Measurements from ENCODE around the gene KCNN3. TPM values are rescaled to one million over a fixed set of nuclear protein-coding genes. Genes with fewer than 3 reads are reported as not detected.

KCNN3 gene
- polyA plus RNA-seq, 4 donors, result 2.3 to 6.3 (median 2.8) TPM

DNA sequence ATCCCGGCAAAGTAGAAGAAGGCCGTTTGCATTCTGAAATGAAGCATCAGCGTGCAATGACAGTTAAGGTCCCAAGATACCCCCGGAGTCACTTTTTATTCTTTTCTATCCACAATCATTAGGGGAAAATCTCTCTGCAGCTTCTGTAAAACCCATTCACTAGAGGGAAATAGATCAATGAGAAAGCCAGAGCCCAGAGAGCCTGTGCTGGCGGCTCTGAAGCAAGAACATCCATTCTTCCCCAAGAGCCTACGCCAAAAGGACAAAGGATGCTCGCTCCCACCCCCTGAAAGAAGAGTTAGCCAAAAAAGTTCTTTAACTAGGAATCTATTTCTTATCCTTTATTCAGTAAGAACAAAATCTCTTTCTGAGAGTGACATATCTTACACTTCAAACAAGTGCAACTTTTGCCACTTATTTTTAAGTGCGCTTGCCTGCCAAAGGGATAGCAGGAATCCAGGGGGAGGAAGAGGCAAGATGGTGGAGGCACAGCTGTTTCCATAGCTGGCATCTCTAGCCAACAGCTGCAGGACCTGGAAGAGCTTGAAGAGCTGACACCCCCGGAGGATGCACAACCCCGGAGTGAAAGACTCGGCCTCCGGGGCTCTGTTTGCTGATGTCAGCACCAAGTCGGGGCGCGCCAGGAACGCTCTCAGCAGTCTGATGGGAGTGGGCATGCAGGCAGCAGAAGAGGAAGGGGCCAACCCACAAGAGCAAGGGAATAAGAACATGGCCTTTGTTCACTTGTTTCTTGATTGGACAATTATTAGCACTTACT, 68.7 kb downstream of the KCNN3 start:
- no peak for DNase-seq (ENCODE audit: low read depth in 4 of 4, low spot score in 3 of 4)

- DNase-seq (ENCODE audit: low read depth in 4 of 4, low spot score in 3 of 4), result no peak
These were observed 70.9 kb downstream of the KCNN3 start for GRCh38 chr1:154799188-154799587.

DNA sequence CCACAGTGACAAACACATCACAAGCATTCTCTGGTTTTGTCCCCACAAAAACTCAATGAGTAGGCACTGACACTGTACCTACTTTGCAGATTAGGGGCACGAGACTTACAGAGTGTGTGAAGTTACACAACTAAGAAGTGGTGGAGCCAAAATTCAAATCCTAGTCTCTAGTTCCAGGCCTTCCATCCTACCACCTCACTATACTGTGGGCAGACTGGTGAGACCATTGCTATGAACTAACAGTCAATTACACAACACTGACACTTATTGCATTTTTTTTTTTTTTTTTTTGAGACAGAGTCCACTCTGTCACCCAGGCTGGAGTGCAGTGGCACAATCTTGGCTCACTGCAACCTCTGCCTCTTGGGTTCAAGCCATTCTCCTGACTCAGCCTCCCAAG, 71.4 kb downstream of the KCNN3 start:
- DNase-seq (ENCODE audit: low read depth in 4 of 4, low spot score in 3 of 4), result no peak

- DNase-seq (ENCODE audit: low read depth in 4 of 4, low spot score in 3 of 4), result no peak
These were observed 72.9 kb downstream of the KCNN3 start for GRCh38 chr1:154797175-154797574.

DNA sequence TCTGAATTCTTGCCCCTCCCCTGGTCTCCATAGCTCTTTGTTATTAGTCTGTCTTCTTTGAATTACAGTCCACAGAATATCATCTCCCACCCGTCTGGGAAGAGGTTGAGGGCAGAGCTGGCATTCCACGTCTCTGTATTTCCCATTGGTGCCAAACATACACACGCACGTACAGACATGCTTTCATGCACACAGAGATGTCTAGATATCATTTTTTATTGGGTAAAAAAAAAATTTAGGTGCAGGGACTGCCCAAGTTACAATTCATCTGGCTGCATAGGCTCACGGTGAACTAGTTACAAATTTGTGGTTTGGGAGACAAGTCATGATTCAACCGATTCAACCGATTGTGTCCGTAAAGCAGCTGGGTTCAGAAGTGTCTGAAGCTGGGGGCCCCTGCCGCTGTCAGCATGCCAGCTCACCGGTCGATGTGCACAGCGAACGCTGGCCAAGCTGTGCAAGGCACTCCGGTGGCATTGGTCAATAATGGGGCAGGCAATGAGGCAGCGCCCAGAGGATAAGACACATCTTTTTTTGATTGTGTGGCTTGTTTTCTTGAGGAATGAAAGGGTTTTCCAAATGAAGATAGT, 73.7 kb downstream of the KCNN3 start:
- DNase-seq (ENCODE audit: low read depth in 4 of 4, low spot score in 3 of 4), result no peak

DNA sequence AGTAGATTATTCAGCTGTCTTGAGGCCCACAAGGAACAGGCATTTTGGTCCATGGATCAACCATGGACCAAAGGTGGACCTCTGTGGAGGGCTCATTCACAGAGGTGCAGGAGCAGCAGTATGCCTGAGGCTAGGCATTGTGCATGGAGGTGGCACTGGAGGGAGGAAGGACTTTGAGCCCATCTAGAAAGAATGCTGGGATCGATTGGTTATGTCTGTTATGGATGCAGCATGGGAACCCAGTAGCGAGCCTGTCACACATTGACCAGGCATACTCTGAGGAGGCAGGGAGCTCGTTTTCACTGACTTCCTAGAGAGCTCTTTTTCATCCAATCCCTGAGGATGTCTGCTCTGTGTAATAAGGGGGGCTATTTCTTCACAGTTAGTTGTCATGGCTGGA, 75.5 kb downstream of the KCNN3 start:
- DNase-seq (ENCODE audit: low read depth in 4 of 4, low spot score in 3 of 4), result no peak

- DNase-seq (ENCODE audit: low read depth in 4 of 4, low spot score in 3 of 4), result no peak
These were observed 76.4 kb downstream of the KCNN3 start for GRCh38 chr1:154793685-154794084.

DNA sequence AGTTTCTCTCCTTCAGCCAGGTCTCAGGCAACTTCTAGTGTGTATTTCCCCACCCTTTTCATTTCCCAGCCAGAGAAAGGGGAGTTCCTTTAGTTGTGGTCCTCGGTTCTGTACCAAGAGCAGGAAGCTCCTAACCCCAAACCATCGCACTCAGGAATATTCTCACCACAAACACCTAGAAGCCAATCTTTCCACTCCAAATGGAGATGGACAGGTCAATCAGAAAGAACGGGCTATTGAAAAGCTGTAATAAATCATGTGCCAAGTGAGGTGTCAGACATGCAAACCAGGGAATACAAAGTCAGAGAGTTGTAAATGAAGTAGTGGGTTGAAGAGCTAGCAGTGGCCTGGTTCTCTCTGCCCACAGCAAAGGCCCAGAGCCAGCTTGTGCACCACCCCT, 77.2 kb downstream of the KCNN3 start:
- no peak for DNase-seq (ENCODE audit: low read depth in 4 of 4, low spot score in 3 of 4)

DNA sequence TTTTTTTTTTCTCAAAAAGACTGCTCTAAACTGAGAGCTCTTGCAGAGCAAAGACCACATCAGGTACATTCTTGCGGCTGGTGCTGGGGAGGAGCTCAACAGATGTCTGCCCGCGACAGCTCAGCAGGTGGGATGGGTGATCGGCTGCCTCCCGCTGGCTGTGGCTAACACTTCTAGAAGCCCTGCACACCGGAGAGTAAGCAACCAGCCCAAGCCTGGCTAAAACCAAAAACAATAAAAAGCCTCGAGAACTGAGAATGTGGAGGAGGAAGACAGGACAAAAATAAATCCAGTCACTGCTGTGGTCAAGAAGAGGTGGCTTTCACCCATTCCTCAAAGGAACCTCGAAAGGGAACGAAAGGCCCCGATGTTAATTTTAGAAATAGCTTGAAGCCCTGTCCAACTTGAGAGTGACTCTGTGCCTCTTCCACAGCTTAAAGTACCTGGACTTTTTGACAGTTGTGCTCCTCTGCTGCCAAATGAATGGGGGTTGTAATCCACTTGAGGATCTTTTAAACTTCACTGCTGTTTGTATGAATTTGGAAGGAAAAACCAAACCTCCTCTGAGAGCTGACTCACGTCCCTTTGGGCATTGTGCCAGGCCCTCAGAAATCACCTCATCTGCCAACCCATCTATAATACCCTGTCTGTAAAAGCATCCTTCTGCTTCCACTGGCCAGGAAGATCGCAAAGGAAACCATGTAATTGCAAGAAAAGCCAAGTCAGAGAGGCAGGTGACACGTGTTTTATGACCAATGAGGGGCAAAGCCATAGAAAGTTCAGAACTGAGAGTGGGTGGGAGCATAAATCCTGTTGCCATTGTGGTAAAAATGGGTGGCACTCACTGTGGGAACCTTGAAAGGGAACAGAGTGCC, 78.6 kb downstream of the KCNN3 start:
- DNase-seq (ENCODE audit: low read depth in 4 of 4, low spot score in 3 of 4), result no peak

DNA sequence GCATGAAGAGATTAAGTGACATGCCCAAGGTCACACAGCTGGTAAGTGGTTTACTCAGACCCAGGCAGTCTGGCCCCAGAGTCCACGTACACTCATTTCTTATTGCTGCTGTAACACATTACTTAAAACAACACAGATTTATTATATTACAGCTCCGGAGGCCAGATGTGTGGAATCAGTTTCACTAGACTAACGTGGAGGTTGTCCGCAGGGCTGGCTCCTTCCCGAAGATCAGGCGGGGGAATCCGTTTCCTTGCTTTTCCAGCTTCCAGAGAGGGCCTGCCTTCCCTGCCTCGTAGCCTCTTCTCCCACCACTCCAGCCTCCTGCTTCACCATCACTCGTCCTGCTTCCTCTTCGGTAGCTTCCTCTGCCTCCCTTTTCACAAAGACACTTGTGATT, 81.2 kb downstream of the KCNN3 start:
- DNase-seq (ENCODE audit: low read depth in 4 of 4, low spot score in 3 of 4), result no peak

GRCh38 chr1:154788110-154788870, 81.8 kb downstream of the KCNN3 start:
- DNase-seq (ENCODE audit: low read depth in 4 of 4, low spot score in 3 of 4), result no peak

- no peak for DNase-seq (ENCODE audit: low read depth in 4 of 4, low spot score in 3 of 4)
These were observed 83.1 kb downstream of the KCNN3 start for GRCh38 chr1:154786804-154787570.

DNA sequence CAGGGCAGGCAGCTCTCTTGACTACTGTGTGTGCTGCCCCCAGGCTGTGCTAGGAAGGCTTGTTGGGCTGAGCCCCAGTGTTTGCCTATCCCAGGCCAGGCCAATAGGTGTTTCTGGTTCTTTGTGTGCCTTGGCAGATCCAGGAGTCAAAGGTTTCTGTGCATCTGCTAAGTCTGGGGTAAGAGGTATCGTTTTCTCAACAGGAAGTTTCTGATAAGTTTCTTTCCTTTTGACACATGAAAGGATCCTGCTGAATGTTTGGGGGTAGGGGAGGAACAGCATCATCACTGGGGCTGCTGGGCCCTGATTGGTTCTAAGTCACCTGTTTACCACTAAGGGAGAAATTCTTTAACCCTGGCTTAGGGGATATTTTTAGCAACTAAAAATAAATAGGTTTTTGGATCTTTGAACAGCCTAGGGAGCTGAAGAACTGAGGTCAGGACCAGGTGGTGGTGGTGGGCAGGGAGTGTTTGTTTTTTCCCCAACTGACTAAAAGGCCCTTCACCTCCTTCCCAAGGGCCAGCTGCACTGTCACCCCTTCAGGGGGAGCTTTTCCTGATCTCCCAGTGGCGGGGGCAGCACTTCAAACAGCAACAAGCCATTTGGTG, 85.1 kb downstream of the KCNN3 start:
- no peak for DNase-seq (ENCODE audit: low read depth in 4 of 4, low spot score in 3 of 4)

GRCh38 chr1:154784416-154784815, 85.7 kb downstream of the KCNN3 start:
- DNase-seq (ENCODE audit: low read depth in 4 of 4, low spot score in 3 of 4), result no peak

GRCh38 chr1:154783976-154784375, 86.1 kb downstream of the KCNN3 start:
- DNase-seq (ENCODE audit: low read depth in 4 of 4, low spot score in 3 of 4), result no peak

DNA sequence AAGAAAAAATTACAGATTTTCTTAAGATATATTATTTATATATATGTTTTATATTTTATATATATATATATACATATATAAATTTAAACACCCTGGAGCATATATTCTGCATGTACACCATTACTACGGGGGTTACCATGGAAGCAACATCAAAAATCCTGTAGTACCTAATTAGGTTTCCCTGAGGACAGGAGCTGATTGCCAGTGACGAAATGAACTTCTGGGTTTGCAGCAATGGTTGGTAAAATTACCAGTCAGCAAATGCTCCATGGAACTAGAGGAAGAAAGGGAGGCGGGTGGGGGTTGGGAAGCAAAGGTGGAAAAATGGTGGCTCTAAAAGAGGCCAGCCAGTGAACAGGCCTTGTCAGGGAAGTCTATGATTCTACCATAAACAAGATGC, 89.5 kb downstream of the KCNN3 start:
- DNase-seq (ENCODE audit: low read depth in 4 of 4, low spot score in 3 of 4), result no peak

DNA sequence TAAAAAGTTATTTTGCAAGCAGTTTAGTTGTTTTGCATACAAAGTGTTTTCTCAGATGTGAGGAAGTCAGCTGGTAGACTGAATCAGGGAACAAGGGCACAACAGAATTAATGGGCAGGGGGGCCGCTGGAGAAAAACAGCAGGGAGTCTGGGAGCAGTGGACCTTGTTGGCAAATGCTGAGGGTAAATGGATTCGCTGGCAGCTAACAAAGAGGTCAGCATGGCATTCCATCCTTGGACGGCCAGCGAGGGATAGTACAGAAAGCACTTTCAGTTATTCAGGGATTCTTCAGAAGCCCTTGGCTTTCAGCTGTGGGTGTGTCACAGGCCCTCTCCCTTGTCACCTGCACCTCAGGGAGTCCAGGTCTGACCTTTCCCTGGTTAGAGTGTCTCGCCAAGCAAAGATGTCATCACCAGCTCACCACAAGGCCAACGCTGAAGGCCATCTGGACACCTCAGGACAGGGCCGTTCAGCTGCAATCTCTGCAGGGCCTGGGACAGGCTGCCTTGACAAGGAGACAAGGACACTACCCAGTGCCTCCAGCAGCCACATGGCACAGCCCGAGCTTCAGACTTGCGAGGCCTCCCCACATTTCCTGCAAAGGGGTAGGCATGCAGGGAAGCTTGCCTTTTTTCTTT, 90.4 kb downstream of the KCNN3 start:
- DNase-seq (ENCODE audit: low read depth in 4 of 4, low spot score in 3 of 4), result no peak

GRCh38 chr1:154778944-154779343, 91.1 kb downstream of the KCNN3 start:
- DNase-seq (ENCODE audit: low read depth in 4 of 4, low spot score in 3 of 4), result no peak

- no peak for DNase-seq (ENCODE audit: low read depth in 4 of 4, low spot score in 3 of 4)
These were observed 91.8 kb downstream of the KCNN3 start for GRCh38 chr1:154778275-154778674.
